ENCODE measurements around the gene GLIPR2. TPM values are rescaled to one million over a fixed set of nuclear protein-coding genes. Genes with fewer than 3 reads are reported as not detected.
"Not testable (repeated sequence)": the region's sequence is repeated elsewhere in the genome, so short reads cannot be mapped to it uniquely, and the experiment has no call there.

GLIPR2 gene
- polyA plus RNA-seq, 1 experiment = 115 TPM

DNA sequence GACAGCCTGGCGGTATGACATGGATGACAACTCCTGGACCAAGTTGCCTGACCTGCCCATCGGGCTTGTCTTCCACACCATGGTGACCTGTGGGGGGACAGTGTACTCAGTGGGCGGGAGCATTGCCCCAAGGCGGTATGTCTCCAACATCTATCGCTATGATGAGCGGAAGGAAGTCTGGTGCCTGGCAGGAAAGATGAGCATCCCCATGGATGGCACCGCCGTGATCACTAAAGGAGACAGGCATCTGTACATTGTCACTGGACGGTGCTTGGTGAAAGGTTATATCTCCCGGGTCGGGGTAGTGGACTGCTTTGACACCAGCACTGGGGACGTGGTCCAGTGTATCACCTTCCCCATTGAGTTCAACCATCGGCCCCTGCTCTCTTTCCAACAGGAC is 34.0 kb downstream of the GLIPR2 start:
- H3K9me3 ChIP-seq (ENCODE audit: control insufficient read depth, insufficient read depth, low read length) = peaks cover 3% of the 10 kb centered on the region; the same call in 1 of the 2 replicates
- no peaks in the 10 kb centered on the region for H3K27me3 ChIP-seq (ENCODE audit: control insufficient read depth, insufficient read depth, low read length)
- POLR2A ChIA-PET = no interaction called here
- CTCF ChIA-PET = no interaction called here
- TF ChIP-seq, protein P1, sequence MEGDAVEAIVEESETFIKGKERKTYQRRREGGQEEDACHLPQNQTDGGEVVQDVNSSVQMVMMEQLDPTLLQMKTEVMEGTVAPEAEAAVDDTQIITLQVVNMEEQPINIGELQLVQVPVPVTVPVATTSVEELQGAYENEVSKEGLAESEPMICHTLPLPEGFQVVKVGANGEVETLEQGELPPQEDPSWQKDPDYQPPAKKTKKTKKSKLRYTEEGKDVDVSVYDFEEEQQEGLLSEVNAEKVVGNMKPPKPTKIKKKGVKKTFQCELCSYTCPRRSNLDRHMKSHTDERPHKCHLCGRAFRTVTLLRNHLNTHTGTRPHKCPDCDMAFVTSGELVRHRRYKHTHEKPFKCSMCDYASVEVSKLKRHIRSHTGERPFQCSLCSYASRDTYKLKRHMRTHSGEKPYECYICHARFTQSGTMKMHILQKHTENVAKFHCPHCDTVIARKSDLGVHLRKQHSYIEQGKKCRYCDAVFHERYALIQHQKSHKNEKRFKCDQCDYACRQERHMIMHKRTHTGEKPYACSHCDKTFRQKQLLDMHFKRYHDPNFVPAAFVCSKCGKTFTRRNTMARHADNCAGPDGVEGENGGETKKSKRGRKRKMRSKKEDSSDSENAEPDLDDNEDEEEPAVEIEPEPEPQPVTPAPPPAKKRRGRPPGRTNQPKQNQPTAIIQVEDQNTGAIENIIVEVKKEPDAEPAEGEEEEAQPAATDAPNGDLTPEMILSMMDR (IDR thresholded peaks at IDR 0.05; ENCODE audit: low read depth, low read length) = no peak
- DNase-seq (ENCODE audit: low read depth, low spot score) = no peak
- H3K27ac ChIP-seq (ENCODE audit: low read depth, low read length) = no peak overlapping the region
- H3K4me3 ChIP-seq (ENCODE audit: low read depth, low read length) = no peak overlapping the region

- no peak overlapping the region for H3K27ac ChIP-seq (ENCODE audit: low read depth, low read length)
- peaks cover 3% of the 10 kb centered on the region; the same call in 1 of the 2 replicates for H3K9me3 ChIP-seq (ENCODE audit: control insufficient read depth, insufficient read depth, low read length)
- TF ChIP-seq, protein P1 (IDR thresholded peaks at IDR 0.05; ENCODE audit: low read depth, low read length) = no peak
- H3K27me3 ChIP-seq (ENCODE audit: control insufficient read depth, insufficient read depth, low read length) = no peaks in the 10 kb centered on the region
- no peak for DNase-seq (ENCODE audit: low read depth, low spot score)
- ChIA-PET CTCF (interaction anchor here (2.1 kb wide), 1 partner anchor 16 kb away, joined by 7 read pairs; the partner anchor contains the start of gene CLTA), POLR2A (no interaction called here)
- H3K4me3 ChIP-seq (ENCODE audit: low read depth, low read length) = no peak overlapping the region
Observed at GRCh38 chr9:36173861-36174260, 37.3 kb downstream of the GLIPR2 start.

GRCh38 chr9:36174271-36174670 is 37.7 kb downstream of the GLIPR2 start:
- H3K27me3 ChIP-seq (ENCODE audit: control insufficient read depth, insufficient read depth, low read length) = no peaks in the 10 kb centered on the region
- POLR2A ChIA-PET = no interaction called here
- CTCF ChIA-PET = interaction anchor here (2.1 kb wide), 1 partner anchor 16 kb away, joined by 7 read pairs; the partner anchor contains the start of gene CLTA
- no peak overlapping the region for H3K4me3 ChIP-seq (ENCODE audit: low read depth, low read length)
- no peak overlapping the region for H3K27ac ChIP-seq (ENCODE audit: low read depth, low read length)
- TF ChIP-seq, protein P1 (IDR thresholded peaks at IDR 0.05; ENCODE audit: low read depth, low read length) = no peak
- no peak for DNase-seq (ENCODE audit: low read depth, low spot score)
- H3K9me3 ChIP-seq (ENCODE audit: control insufficient read depth, insufficient read depth, low read length) = peaks cover 3% of the 10 kb centered on the region; the same call in 1 of the 2 replicates

- CTCF ChIA-PET = interaction anchor here (2.1 kb wide), 1 partner anchor 15 kb away, joined by 7 read pairs; the partner anchor contains the start of gene CLTA
- H3K4me3 ChIP-seq (ENCODE audit: low read depth, low read length) = no peak overlapping the region
- H3K27ac ChIP-seq (ENCODE audit: low read depth, low read length) = no peak overlapping the region
- no peaks in the 10 kb centered on the region for H3K27me3 ChIP-seq (ENCODE audit: control insufficient read depth, insufficient read depth, low read length)
- no peak for DNase-seq (ENCODE audit: low read depth, low spot score)
- TF ChIP-seq, protein P1 (IDR thresholded peaks at IDR 0.05; ENCODE audit: low read depth, low read length) = no peak
- peaks cover 3% of the 10 kb centered on the region; the same call in 1 of the 2 replicates for H3K9me3 ChIP-seq (ENCODE audit: control insufficient read depth, insufficient read depth, low read length)
- POLR2A ChIA-PET = interaction anchor here (1.3 kb wide), 1 partner anchor 16 kb away, joined by 5 read pairs; the partner anchor contains the start of gene CLTA
Observed at GRCh38 chr9:36174731-36175130, 38.2 kb downstream of the GLIPR2 start.

DNA sequence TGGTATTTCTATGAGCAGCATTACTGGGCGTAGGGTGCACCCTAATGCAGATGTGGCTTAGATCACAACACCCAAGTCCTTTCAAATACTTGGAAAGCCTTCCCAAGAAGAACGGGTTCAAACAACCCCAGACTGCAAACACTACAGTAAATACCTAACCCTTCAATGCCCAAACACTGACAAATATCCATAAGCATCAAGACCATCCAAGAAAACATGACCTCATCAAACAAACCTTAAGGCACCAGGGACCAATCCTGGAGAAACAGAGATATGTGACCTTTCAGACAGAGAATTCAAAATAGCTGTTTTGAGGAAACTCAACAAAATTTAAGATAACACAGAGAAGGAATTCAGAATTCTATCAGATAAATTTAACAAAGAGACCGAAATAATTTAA is 38.7 kb downstream of the GLIPR2 start:
- DNase-seq (ENCODE audit: low read depth, low spot score); H3K27ac ChIP-seq (ENCODE audit: low read depth, low read length); H3K27me3 ChIP-seq (ENCODE audit: control insufficient read depth, insufficient read depth, low read length); H3K9me3 ChIP-seq (ENCODE audit: control insufficient read depth, insufficient read depth, low read length); H3K4me3 ChIP-seq (ENCODE audit: low read depth, low read length): not testable (repeated sequence)
- ChIA-PET CTCF (interaction anchor here (2.1 kb wide), 1 partner anchor 15 kb away, joined by 7 read pairs; the partner anchor contains the start of gene CLTA), POLR2A (interaction anchor here (1.3 kb wide), 1 partner anchor 15 kb away, joined by 5 read pairs; the partner anchor contains the start of gene CLTA)

- DNase-seq (ENCODE audit: low read depth, low spot score); POLR2A ChIA-PET; CTCF ChIA-PET; H3K9me3 ChIP-seq (ENCODE audit: control insufficient read depth, insufficient read depth, low read length); H3K4me3 ChIP-seq (ENCODE audit: low read depth, low read length); H3K27me3 ChIP-seq (ENCODE audit: control insufficient read depth, insufficient read depth, low read length); H3K27ac ChIP-seq (ENCODE audit: low read depth, low read length): not testable (repeated sequence)
Observed at GRCh38 chr9:36176496-36176895, 40.0 kb downstream of the GLIPR2 start.

All from AG04450 (cell line).